NB4 (cell line): ENCODE results near the gene ABCB6.

Experiments used
- DNase-seq: peaks from one replicate; pipeline ENCODE4 v3.0.0; 2010; ENCODE audit warnings: low read depth
- H3K4me3 ChIP-seq: one replicate; pipeline ENCODE4 v1.5.1; 2011; ENCODE audit warnings: mild to moderate bottlenecking, low read depth, low read length, moderate library complexity
- CTCF ChIP-seq: IDR thresholded peaks from one replicate; pipeline ENCODE4 v1.5.1; 2012; ENCODE audit warnings: low read depth, low read length
- MAX ChIP-seq: IDR thresholded peaks from 2 replicates; pipeline ENCODE4 v1.6.1; 2011; ENCODE audit warnings: low read depth, low read length
- MYC ChIP-seq: IDR thresholded peaks from 2 replicates; pipeline ENCODE4 v1.6.1; 2011; ENCODE audit warnings: low read depth, low read length
- POLR2A ChIP-seq: IDR thresholded peaks from 2 replicates; pipeline ENCODE4 v1.6.1; 2011; ENCODE audit warnings: mild to moderate bottlenecking; ENCODE audit not compliant: insufficient read length; ENCODE audit errors: extremely low read depth

Gene ABCB6

GRCh38 chr2:219163156-219163555 is 55.6 kb downstream of the ABCB6 start:
- DNase-seq, result no peak
- TF ChIP-seq POLR2A, result no peak
- TF ChIP-seq CTCF, result no peak
- no peak for TF ChIP-seq MAX
- no peak for TF ChIP-seq MYC
- no peak overlapping the region for H3K4me3 ChIP-seq

- peak overlapping the region; percentile 67 for H3K4me3 ChIP-seq
- DNase-seq, result no peak
- no peak for TF ChIP-seq POLR2A
- TF ChIP-seq MYC, result no peak
- TF ChIP-seq MAX, result no peak
- TF ChIP-seq CTCF, result no peak
Measured at GRCh38 chr2:219161097-219161496, 57.7 kb downstream of the ABCB6 start.

- peak within 1 kb of the TSS; percentile 67 for H3K4me3 ChIP-seq
Measured at GRCh38 chr2:219160186-219161017, 58.4 kb downstream of the ABCB6 start, which contains the start of gene NHEJ1. NHEJ1 (minus strand) TSS chr2:219160815; CDS start chr2:219158362, 2,453 bp downstream.

More at GRCh38 chr2:219160186-219161017, 58.4 kb downstream of the ABCB6 start, which contains the start of gene NHEJ1:
- peak; percentile 94 for DNase-seq
- peak; percentile 56 for TF ChIP-seq POLR2A
- peak; percentile 57; the same call in 1 of the 2 replicates for TF ChIP-seq MYC
- TF ChIP-seq MAX, result peak; percentile 42
- peak; percentile 96 for TF ChIP-seq CTCF
